ENCODE measurements around the gene SULT1A1. TPM values are rescaled to one million over a fixed set of nuclear protein-coding genes. Genes with fewer than 3 reads are reported as not detected.

The SULT1A1 gene
- polyA plus RNA-seq, result 35.1 and 39.9 TPM in 2 replicates

GRCh38 chr16:28609631-28610594 lies at the start of gene SULT1A1:
TSS of gene SULT1A1 (minus strand) at chr16:28610044. CDS start at chr16:28608855, 1,189 bp downstream.

GRCh38 chr16:28637765-28638164 lies 27.9 kb upstream of the SULT1A1 start, which contains the start of gene NPIPB8:
TSS of gene NPIPB8 (plus strand) at chr16:28638065. CDS start at chr16:28638361, 296 bp downstream.

GRCh38 chr16:28596840-28597691 lies 12.8 kb downstream of the SULT1A1 start, which contains the start of gene SULT1A2:
TSS of gene SULT1A2 (minus strand) at chr16:28597050. CDS start at chr16:28595930, 1,120 bp downstream.

Other genes with a start within 250 kb of the SULT1A1 start
- 1.0 TPM in 1 of 2 replicates, not detected in the other for gene NPIPB6, start 246.5 kb downstream of the SULT1A1 start, polyA plus RNA-seq
- 9.7 TPM in 1 of 2 replicates, not detected in the other for gene EIF3CL, start 206.2 kb downstream of the SULT1A1 start, polyA plus RNA-seq
- not detected in 2 replicates for gene NPIPB7, start 137.7 kb downstream of the SULT1A1 start, polyA plus RNA-seq
- 3.8 and 12.8 TPM in 2 replicates for gene CLN3, start 118.0 kb downstream of the SULT1A1 start, polyA plus RNA-seq
- not detected in 2 replicates for gene APOBR, start 115.4 kb downstream of the SULT1A1 start, polyA plus RNA-seq
- gene IL27, start 103.2 kb downstream of the SULT1A1 start, polyA plus RNA-seq, result not detected in 2 replicates
- gene NUPR1, start 71.1 kb downstream of the SULT1A1 start, polyA plus RNA-seq, result 3.3 and 5.8 TPM in 2 replicates
- 10.6 and 14.6 TPM in 2 replicates for gene SGF29, start 56.1 kb downstream of the SULT1A1 start, polyA plus RNA-seq
- gene SULT1A2, start 13.0 kb downstream of the SULT1A1 start, polyA plus RNA-seq, result 0.59 and 1.7 TPM in 2 replicates
- gene NPIPB8, start 28.0 kb upstream of the SULT1A1 start, polyA plus RNA-seq, result not detected in 2 replicates
- gene EIF3C, start 101.4 kb upstream of the SULT1A1 start, polyA plus RNA-seq, result 255 and 303 TPM in 2 replicates
- gene NPIPB9, start 141.7 kb upstream of the SULT1A1 start, polyA plus RNA-seq, result 1.6 TPM in 1 of 2 replicates, not detected in the other
- 7.1 and 12.1 TPM in 2 replicates for gene ATXN2L, start 213.0 kb upstream of the SULT1A1 start, polyA plus RNA-seq
- gene TUFM, start 236.3 kb upstream of the SULT1A1 start, polyA plus RNA-seq, result 84.1 and 84.6 TPM in 2 replicates